Epidermal melanocyte (primary cell): Measurements from ENCODE around the gene NEGR1.

Experiments
- DNase-seq: peaks from one replicate; pipeline ENCODE4 v3.0.0; 2011; ENCODE audit warnings: low spot score; ENCODE audit not compliant: insufficient read length

NEGR1 gene

GRCh38 chr1:71494163-71494562 is 788.2 kb downstream of the NEGR1 start:
- DNase-seq: no peak

GRCh38 chr1:71492298-71493041 is 789.9 kb downstream of the NEGR1 start:
- DNase-seq: no peak

DNA sequence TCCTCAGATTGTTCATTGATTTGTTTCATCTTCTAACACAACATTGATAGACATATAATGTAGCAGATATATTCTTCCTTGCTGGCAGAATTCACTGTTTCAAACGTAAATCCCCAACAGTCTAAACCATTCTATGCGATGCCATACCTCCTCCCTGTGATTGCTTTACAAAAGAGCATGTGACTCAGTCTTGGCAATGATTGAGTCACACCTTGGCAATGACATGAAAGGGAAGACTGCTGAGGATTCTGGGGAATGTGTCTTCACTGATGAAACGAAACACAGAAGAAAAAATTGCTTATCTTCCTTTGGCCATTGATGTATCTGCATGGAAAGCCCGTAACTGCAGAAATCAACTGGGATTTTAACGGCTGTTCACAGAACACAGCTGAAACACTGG is 791.9 kb downstream of the NEGR1 start:
- DNase-seq: no peak

- no peak for DNase-seq
Observed at GRCh38 chr1:71488555-71489252, 793.6 kb downstream of the NEGR1 start.

- no peak for DNase-seq
Observed at GRCh38 chr1:71473331-71473730, 809.0 kb downstream of the NEGR1 start.

GRCh38 chr1:71465093-71465492 is 817.2 kb downstream of the NEGR1 start:
- DNase-seq: no peak

- DNase-seq: no peak
Observed at GRCh38 chr1:71464016-71464415, 818.3 kb downstream of the NEGR1 start.

DNA sequence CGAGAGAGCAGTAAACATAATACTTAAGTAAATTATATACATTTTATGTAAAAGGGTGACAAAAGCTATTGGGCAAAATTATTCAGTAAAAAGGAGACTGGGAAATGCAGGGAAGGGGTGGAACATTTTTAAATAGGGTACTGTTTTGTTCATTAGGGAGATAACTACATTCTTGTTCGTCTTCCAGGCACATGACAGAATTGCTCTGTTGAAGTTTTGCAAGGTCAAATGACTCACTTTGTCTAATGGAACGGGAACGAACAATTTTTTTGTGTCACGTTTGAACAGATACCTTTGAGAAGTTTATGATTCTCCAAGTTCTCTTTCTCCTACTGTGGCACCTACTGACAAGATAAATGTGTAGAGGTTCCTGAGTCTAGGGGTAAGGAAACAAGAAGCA is 819.2 kb downstream of the NEGR1 start:
- no peak for DNase-seq

DNA sequence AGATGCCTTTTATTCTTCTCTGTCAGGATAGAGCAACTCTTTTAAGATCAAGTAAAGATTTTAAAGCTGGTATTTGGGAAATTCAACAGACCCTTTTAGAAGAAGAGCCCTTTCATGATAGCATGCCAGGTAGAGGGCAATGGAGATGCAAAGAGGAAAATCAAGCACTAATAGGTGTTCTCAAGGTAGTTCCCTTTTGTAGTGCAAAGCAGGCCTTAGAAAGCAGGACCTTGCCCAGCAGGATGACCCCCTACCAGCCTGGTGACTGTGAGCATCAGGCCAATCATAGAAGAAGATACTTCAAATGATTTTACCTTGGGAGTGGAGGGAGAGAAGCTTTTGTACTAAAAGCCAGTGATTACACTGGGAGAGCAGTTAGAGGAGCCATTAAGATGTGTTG is 820.1 kb downstream of the NEGR1 start:
- no peak for DNase-seq

DNA sequence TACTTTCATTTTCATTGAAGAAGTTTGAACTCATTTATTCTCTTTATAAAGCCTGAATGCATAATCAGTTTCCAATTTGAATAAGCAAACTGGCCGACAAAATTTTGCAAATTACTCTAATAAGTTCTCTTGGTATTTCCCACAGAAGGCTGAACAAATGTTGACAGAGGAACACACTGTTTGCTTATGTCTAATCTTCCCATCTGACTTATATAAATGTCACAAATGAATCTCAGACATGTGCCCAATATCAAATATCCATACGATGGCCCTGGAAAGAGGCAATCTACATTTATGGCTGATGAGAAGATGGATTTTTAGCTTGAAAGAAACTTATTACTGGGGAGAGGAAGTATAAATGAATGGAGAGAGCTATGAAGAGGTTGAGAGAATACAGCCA is 820.9 kb downstream of the NEGR1 start:
- DNase-seq: no peak

DNA sequence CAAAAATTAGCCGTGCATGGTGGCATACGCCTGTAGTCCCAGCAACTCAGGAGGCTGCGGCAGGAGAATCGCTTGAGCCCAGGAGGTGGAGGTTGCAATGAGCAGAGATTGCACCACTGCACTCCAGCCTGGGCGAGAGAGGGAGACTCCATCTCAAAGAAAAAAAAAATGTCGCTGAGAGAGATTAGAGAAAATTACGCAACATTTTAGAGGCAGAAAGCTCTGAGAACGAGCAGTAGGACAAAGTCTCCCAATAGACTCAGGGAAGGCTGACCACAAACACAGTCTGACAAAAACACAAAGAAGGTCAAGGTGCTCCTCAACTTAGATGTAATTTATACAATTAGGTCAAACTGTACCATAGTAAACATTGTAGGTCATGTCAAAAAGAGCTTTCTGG is 833.9 kb downstream of the NEGR1 start:
- DNase-seq: no peak

GRCh38 chr1:71438626-71439025 is 843.7 kb downstream of the NEGR1 start:
- no peak for DNase-seq

GRCh38 chr1:71435951-71436350 is 846.4 kb downstream of the NEGR1 start:
- no peak for DNase-seq

DNA sequence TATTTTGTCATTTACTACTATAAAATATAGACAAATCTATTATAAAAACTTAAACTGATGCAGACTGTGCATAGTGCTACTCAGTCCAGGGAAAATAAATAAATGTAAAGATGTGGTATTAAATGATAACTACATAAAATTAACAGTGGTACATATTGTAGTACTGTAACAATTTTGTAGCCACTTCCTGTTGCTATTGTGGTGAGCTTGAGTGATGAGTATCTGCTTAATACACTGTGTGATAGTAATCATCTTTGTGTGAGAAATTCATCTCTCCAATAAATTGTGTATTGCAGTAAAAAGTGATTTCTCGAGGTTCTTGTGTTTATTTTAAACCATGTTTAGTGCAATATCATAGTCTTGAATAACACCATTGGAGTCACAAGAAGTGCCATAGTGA is 848.1 kb downstream of the NEGR1 start:
- no peak for DNase-seq

GRCh38 chr1:71428029-71428428 is 854.3 kb downstream of the NEGR1 start:
- DNase-seq: no peak

GRCh38 chr1:71427066-71427465 is 855.3 kb downstream of the NEGR1 start:
- no peak for DNase-seq

GRCh38 chr1:71424536-71424935 is 857.8 kb downstream of the NEGR1 start:
- DNase-seq: no peak

DNA sequence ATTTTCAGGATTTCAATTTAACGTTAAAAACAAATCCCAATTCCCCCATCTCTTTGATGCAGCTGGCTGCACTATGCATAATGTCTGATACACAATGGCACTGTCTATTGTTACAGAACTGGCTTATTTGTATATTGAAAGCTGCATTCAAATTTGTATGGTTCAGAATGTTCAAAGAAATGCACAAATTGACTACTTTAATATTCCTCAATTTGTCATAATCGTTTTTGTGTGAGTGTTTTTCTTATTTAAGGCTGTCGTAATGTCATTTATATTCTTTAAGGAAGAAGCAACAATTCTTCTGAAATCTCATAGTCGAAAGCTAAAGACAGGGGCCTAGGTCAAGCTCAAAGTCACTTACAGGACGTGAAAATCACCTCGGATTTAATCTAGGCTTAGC is 860.1 kb downstream of the NEGR1 start:
- DNase-seq: no peak

GRCh38 chr1:71417421-71417820 is 864.9 kb downstream of the NEGR1 start:
- no peak for DNase-seq

DNA sequence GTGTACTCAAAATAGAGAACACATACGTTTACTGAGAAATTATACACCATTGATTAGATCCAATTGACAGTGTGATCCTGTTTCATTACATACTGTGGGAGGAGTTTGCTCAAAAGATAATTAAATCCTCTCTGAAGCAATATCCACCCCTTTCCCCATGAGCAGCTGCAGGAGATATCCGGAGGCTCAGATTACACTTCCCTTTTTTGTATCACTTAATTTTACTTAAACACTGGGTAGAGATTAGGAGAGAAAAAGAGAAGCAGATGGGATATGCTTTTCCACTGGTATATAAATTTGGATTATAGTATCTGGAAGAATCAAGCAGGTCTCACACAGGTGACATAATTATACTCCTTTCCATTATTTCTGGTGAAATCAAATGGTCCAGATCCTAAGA is 868.2 kb downstream of the NEGR1 start:
- no peak for DNase-seq

GRCh38 chr1:71413441-71414175 is 868.7 kb downstream of the NEGR1 start:
- no peak for DNase-seq

DNA sequence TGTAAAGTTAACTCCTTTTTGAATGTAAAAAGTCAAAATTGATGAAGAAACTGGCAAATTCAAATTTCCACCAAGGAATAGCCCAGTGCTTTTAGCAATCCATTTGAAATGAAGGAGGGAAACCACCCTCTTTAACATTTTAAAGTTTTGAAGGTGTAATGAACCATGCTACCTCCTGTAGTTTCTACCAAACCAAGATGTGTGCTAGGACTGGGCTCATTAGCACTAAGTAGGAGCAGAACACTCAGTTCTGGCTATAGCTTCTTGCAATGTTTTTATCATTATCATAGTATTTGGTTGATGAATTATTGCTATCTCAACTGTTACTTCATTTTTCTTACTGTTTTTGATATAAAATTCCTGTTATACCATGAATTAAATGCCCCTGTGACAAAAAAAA is 882.3 kb downstream of the NEGR1 start:
- DNase-seq: no peak
